HG02571 (cell line): ENCODE results near the gene PPP1R8.
"Not testable (repeated sequence)": the region's sequence is repeated elsewhere in the genome, so short reads cannot be mapped to it uniquely, and the experiment has no call there.

Experiments used
- ATAC-seq: cut with Tn5 transposase; IDR thresholded peaks from one replicate; pipeline ENCODE4 v1.9.1; 2021; ENCODE audit warnings: mild to moderate bottlenecking, moderate library complexity; ENCODE audit not compliant: unreplicated experiment

The PPP1R8 gene

DNA sequence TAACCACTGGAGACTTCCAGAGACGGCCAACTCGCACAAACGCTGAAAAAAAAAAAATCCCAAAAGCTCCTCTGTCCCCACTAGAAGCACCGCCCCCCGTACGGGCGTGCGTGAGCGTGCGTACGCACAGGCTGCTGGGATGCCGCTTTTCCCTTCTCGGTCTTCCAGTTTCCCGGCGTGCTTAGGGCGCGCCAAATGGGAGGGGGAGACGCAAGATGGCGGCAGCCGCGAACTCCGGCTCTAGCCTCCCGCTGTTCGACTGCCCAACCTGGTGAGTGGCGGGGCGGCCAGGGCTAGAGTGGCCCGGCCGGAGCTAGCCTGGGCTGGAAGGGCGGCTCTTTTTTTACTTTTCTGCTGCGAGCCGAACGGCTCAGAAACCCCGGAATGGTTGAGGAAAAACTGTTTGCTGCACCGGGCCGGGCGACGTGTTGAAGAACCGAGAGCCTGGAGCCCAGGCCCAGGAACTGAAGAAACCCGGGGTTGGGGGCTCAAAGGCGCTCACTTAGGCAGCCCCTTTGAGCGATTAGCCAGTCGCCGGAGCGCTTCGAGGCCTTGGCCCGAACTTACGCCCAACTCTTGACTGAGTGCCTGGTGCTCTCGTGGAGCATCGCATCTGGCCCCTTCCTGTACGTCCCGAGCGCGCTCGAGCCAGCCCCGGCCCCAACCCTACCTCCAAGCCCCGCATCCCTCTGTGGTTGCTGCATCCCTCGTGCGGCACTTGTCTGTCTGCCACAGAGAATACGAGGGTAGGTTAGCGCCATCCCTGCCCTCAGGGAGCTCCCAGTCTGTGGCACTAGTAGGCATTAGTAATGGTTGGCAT is at the start of gene PPP1R8:
Gene PPP1R8 (plus strand): TSS at position 162 of the 820 bp plus-strand sequence. CDS start 54 bp downstream, at position 216.
- peak; percentile 93 for ATAC-seq

DNA sequence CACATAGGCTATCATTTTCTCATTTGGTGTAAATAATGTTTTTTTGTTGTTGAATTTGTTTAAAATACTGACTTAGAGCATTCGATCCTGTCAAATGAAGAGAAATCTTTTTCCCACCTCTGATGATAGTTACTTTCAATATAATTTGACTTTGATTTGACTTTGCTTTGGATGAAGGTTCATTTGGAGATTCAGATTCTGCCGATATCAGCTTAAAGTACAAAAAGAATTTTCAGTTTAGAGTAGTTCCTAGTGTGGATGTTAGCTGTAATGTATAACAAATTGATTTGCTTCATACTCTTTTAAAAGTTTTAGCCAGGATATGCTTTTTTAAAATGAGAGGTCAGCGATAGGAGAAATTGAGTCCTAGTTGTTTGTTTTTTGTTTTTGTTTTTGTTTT is 47.6 kb upstream of the PPP1R8 start:
- no peak for ATAC-seq

DNA sequence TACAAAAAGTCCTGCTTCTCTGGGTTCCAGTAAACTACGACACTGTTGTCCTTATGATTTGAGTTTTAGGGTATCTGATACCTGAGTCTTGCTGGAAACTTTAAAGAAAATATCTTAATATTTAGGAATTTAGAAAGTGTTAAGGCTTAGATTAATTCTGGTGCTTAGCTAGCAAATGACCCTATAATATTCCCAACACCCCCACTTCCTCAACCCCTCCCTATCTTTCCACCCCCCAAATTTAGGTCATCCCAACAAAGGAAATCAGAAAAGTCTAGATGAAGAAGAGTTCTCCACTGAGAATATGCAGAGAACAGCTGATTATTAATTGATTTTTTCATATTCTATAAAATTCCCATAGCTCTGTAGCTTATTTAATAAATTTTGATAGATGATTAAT is 45.9 kb upstream of the PPP1R8 start:
- ATAC-seq = no peak

DNA sequence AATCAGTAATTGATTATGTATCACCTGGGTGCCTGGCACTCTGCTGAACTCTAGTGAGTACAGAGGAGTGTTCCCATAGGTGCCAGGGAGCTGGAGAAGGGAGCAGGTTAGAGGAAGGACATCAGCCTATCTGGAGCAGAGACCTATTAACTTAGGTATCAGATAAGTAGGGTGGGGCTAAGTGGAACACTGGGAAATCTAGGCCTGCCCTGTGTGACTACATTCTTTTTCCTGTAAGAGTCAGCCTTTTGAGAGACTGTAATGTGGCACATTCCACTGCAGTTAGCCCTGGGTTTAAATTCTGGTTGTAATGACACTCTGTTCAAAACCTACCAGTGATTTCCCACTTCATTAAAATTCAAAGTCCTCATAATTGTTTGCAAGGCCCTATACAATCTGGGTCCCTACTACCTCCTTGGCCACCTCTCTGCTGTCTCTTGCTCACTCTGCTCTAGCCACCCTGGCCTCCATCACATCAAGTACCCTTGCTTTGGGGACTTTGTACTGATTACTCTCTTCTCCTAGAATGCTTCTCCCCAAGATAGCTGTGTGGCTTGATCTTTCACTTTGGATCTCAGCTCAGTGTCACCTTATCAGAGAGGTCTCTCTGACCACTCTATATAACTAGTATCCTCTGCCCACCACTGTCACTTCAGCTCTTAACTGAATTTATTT is 44.7 kb upstream of the PPP1R8 start:
- ATAC-seq = no peak

DNA sequence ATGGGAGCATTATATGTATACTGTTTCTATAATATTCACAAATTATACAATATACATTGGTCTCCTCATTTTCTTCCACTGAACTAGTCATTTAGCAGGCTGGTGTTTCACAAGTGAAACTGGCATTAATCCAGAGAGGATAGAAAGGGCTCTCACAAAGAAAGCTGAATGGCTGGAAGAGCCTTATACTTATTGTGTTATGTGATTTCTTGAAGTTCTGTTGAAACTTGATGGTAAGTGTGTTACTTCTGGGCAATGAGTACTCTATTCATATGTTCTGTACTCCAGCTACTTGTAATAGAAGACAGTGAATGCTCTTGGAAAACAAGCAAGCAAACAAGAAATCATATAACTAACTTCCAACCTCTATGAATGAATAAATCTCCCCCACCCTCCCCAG is 42.7 kb upstream of the PPP1R8 start:
- ATAC-seq = no peak

DNA sequence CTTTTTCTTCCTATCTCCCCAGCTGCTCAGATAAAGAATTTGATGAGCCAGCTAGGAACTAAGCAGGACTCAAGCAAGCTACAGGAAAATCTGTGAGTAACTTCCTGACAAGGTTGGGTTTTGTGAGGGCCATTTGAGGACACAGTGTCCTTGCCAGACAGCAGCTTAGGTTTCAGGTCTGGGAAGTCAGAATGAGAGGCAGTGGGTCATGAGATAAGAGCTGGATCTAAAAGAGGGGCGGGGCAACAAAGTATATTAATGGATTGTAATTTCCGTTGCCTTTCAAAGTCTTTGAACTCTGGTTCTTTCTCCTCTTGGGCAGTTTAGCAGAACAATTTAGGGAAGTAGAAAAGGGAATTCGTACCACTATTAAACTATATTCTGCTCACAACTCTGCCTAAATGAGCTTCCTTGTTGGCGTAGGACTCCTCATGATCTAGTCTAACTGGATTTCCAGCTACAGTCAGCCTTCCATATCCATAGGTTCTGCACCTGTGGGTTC is 41.0 kb upstream of the PPP1R8 start:
- ATAC-seq = no peak

DNA sequence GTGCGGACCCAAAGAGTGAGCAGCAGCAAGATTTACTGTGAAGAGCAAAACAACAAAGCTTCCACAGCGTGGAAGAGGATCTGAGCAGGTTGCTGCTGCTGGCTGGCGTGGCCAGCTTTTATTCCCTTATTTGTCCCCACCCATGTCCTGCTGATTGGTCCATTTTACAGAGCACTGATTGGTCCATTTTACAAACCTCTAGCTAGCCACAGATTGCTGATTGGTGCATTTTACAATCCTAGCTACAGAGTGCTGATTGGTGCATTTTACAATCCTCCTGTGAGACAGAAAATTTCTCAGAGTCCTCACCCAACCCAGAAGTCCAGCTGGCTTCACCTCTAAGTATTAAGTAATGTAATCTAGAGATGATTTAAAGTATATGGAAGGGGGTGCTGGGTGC is 40.3 kb upstream of the PPP1R8 start:
- not testable (repeated sequence) for ATAC-seq

DNA sequence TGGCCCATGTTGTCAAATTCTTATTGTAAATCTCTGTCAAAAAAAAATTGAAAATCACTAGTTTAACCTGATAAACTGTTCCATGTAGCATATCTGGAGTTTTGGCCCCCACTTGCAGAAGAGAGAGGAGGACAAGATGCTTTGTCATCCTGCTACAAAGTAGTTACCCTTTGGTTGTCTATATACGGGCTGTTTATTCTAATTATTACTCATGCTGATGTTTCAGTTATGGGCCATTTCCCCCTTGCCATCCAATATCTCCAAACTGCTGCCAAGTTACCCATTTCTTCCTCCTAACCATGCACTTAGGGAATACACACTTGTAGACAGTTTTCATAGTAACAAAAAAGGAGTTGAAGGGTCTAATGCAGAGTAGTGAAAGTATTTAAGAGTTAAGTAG is 35.0 kb upstream of the PPP1R8 start:
- no peak for ATAC-seq

DNA sequence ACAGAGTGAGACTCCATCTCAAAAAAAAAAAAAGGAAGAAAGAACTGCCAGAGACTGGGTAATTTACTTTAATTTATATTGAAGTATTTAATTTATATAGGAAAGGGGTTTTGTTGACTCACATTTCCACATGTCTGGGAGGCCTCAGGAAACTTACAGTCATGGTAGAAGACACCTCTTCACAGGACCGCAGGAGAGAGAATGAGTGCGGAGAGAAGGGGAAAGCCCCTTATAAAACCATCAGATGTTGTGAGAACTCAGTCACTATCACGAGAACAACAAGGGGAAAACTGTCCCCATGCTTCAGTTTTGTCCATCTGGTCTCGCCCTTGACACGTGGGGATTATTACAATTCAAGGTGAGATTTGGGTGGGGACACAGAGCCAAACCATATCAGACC is 25.8 kb upstream of the PPP1R8 start:
- no peak for ATAC-seq

DNA sequence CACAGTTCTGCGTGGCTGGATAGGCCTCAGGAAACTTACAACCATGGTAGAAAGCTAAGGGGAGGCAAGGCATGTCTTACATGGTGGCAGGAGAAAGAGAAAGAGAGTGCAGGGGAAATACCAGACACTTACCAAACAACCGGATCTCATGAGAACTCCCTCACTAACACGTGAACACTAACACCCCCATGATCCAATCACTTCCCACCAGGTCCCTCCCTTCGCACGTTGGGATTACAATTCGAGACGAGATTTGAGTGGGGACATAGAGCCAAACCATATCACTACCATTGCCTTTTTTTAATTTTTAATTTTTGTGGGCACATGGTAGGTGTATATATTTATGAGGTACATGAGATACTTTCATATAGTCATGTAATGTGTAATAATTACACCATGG is 23.8 kb upstream of the PPP1R8 start:
- ATAC-seq = no peak

DNA sequence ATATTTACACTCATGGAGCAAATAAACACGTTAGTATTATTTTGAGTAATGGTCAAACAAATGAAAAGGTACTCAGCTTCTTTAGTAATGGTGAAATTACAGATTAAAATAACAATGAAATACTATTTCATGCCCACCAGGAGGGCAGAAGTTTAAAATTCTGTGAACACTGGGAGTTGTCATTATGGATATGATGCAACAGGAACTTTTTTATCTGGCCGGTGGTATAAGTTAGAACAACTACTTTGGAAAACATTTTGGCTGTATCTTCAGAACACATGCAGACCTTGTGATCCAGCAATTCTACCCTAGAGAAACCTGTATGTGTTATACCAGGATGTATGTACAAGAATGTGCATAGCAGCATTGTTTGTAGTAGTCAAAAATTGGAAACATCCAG is 23.2 kb upstream of the PPP1R8 start:
- no peak for ATAC-seq

DNA sequence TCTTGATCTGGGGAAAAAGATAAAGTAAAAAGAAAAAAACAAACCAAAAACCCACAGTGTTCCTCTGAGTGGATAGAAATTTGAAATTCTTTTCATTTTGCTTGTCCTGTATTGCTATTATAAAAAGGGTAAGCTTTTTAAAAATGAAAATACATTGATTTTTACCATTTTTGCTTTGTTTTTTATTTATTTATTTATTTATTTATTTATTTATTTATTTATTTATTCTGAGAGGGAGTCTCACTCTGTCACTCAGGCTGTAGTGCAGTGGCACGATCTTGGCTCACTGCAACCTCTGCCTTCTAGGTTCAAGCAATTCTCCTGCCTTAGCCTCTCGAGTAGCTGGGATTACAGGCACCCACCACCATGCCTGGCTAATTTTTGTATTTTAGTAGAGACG is 22.5 kb upstream of the PPP1R8 start:
- ATAC-seq = not testable (repeated sequence)

DNA sequence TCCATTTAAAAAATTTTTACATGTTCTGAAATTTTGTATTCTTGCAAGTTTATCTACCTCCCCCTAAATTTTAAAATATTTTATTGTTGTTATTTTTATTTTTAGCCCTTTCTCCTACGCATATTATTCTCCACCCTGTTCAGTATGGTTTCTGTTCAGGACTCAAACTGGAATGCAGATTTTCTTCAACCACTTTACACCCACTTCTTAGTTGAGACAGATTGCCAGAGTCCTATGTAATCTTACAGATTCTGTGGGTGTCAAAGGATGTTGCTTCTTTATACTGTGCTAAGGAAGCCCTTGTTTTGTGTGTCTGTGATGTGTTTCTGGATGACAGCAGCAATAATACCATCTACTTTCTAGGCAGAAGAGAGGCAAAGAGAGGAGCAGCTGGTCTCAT is 20.7 kb upstream of the PPP1R8 start:
- no peak for ATAC-seq

DNA sequence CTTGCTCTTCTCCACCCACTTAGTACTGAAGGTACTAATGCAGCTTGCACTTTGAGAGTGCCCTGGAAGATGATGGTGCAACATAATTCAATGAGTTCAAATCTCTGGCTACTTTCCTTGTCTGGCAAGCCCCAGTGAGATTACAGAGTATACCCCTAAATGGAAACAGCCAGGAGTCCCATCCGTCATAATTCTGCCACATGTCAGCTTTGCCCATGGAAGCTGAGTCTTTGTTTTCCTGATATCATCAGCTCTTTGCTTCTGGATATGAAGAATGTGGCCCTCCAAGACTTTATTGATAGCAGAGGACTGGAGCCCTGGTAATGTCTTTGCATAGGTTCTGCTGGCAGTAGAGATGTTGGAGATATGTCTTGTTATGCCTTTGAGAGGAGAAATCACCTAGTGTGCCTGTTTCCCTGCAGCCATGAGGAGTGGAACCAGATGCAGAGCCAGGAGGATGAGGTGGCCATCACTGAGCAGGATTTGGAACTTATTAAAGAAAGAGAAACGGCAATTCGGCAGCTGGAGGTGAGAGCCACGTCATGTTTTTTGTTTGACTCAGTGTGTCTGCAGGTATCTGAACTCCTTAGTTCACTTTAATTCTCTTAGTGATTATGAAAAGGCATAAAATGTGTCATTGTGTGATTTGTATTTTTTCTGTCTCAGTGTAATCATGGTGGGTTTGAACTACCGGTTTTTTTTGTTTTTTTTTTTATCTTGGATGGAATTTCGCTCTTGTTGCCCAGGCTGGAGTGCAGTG is 18.7 kb upstream of the PPP1R8 start:
- no peak for ATAC-seq

DNA sequence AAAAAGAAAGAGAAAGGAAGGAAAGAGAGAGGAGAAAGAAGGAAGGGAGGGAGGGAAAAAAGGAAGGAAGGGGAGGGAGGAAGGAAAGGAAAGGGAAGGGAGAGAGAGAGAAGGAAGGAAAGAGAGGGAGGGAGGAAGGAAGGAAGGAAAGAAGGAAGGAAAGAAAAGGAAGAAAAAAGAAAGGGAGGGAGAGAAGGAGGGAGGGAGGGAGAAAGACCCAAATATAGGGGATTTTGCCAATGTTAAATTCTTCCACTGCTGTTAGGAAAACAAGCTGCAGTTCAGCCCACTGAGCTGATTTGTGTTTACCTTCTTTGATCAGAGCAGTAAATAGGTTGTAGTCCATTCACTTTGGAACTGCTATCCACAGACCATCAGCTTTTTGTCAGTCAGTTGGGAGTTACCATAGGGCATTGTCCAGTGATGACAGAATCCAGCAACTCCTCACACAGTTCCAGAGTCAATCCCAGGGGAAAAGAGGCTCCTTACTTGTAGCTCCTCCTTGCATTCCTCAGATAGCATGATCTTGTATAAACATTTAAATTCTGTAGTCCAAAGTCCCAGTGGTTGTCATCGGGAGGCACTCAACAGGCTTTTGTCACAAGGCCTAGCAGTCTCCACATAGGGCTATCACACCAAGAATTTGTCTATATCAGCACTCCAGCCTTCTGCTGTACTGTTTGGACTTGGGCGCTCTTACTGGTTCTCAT is 13.5 kb upstream of the PPP1R8 start:
- no peak for ATAC-seq

DNA sequence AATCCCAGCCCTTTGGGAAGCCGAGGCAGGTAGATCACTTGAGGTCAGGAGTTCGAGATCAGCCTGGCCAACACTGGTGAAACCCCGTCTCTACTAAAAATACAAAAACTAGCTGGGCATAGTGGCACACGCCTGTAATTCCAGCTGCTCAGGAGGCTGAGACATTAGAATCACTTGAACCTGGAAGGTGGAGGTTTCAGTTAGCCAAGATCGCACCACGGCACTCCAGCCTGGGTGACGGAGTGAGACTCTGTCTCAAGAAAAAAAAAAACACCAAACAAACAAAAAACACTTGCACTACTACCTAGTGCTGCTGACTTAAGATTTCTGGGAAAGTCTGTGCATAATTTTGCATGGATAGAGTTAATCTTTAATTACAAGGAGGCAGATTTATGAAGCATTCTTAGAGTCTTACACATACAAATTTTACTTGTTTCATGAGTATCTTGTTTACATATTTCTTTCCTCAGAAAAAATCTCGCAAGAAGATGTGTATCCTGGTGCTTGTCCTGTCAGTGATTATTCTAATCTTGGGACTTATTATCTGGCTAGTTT is 8.7 kb upstream of the PPP1R8 start:
- no peak for ATAC-seq

DNA sequence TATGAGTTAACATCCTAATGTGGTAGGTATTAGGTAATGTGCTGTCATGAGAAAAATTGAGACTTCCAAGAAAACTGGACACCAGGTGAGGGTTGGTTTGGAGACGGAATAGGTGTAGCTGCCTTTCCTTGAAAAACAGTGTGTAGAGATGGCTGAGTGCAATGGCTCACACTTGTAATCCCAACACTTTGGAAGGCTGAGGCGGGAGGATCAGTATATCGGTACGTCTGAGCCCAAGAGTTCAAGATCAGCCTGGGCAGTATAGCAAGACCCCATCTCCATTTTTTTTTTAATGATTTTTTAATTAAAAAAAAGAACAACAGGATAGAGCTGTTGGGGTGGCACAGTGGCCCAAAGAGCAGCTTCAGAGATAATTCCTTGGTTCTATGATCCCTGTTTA is 6.8 kb upstream of the PPP1R8 start:
- ATAC-seq = no peak

DNA sequence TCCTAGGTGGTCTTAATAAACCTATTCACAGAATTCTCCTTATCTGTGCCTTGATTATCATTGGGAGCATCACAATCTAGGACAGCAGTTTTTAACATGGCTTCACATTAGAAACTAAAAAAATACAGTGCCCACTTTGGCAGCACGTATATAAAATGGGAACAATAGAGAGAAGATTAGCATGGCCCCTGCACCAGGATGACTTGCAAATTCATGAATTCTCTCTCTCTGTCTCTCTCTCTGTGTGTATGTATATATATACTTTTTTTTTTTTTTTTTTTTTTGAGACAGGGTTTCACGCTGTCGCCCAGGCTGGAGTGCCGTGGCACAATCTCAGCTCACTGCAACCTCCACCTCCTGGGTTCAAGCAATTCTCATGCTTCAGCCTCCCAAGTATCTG is 6.2 kb upstream of the PPP1R8 start:
- no peak for ATAC-seq

DNA sequence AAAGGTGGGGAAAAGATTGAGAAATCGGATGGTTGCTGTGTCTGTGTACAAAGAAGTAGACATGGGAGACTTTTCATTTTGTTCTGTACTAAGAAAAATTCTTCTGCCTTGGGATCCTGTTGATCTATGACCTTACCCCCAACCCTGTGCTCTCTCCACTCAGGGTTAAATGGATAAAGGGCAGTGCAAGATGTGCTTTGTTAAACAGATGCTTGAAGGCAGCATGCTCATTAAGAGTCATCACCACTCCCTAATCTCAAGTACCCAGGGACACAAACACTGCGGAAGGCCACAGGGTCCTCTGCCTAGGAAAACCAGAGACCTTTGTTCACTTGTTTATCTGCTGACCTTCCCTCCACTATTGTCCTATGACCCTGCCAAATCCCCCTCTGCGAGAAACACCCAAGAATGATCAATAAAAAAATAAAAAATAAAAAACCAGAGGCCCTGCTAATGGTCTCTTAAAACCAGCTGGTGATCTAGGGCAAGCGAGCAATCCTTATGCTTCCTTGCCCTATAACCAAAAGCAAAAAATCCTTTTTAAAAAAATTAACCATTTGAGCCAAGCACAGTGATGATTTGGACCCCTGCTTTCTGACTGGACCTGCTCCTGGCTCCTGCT is 1.1 kb upstream of the PPP1R8 start:
- ATAC-seq = not testable (repeated sequence)
